Measurements from ENCODE around the gene SLC45A3.

Gene SLC45A3

GRCh38 chr1:205633421-205633976 lies 46.8 kb downstream of the SLC45A3 start:
- no peak for DNase-seq

- DNase-seq: no peak
Observed at GRCh38 chr1:205632669-205633169, 47.6 kb downstream of the SLC45A3 start.

- DNase-seq: peak; percentile 99
Observed at GRCh38 chr1:205631768-205632668, 48.3 kb downstream of the SLC45A3 start, which contains the start of gene ELK4. TSS of gene ELK4 (minus strand) at chr1:205632011. CDS start at chr1:205623882, 8,129 bp downstream.

- peak; percentile 84 for DNase-seq
Observed at GRCh38 chr1:205631010-205631767, 49.1 kb downstream of the SLC45A3 start.

GRCh38 chr1:205630651-205631009 lies 49.7 kb downstream of the SLC45A3 start:
- DNase-seq: no peak

- no peak for DNase-seq
Observed at GRCh38 chr1:205630241-205630640, 50.1 kb downstream of the SLC45A3 start.

GRCh38 chr1:205629751-205630150 lies 50.6 kb downstream of the SLC45A3 start:
- DNase-seq: no peak

- no peak for DNase-seq
Observed at GRCh38 chr1:205627956-205628355, 52.4 kb downstream of the SLC45A3 start.

- DNase-seq: no peak
Observed at GRCh38 chr1:205626216-205626615, 54.1 kb downstream of the SLC45A3 start.

- no peak for DNase-seq
Observed at GRCh38 chr1:205623646-205624045, 56.7 kb downstream of the SLC45A3 start.

GRCh38 chr1:205620269-205620668 lies 60.0 kb downstream of the SLC45A3 start:
- no peak for DNase-seq

GRCh38 chr1:205619376-205619775 lies 60.9 kb downstream of the SLC45A3 start:
- no peak for DNase-seq

- DNase-seq: no peak
Observed at GRCh38 chr1:205616563-205617293, 63.6 kb downstream of the SLC45A3 start.

- no peak for DNase-seq
Observed at GRCh38 chr1:205615789-205616188, 64.5 kb downstream of the SLC45A3 start.

- no peak for DNase-seq
Observed at GRCh38 chr1:205613854-205614412, 66.4 kb downstream of the SLC45A3 start.

- no peak for DNase-seq
Observed at GRCh38 chr1:205612556-205612955, 67.8 kb downstream of the SLC45A3 start.

- no peak for DNase-seq
Observed at GRCh38 chr1:205612104-205612503, 68.2 kb downstream of the SLC45A3 start.

GRCh38 chr1:205610901-205611466 lies 69.3 kb downstream of the SLC45A3 start:
- no peak for DNase-seq

GRCh38 chr1:205610036-205610435 lies 70.3 kb downstream of the SLC45A3 start:
- no peak for DNase-seq

Data from left hindlimb (tissue), 1 donor.